ENCODE results near the gene PLCH1.

PLCH1 gene

DNA sequence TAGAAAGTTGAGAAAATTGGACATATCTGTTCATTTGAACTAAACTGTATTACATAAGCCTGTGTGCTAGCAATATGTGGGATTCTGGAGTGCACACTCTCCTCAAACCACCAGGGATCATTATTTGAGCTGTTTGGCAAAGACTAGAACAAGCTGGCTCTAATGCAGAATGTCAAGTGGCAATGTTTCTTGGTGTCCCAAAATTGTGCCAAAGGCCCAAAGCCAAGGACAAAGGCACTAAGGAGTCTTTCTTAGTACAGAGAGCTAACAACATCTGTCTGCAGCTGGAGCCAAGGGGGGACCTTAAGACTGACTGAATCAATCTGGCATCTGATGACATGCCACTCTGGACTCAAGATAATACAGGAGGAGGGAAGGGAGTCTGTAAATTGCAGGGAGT lies 374.7 kb downstream of the PLCH1 start:
- no peak for DNase-seq

DNA sequence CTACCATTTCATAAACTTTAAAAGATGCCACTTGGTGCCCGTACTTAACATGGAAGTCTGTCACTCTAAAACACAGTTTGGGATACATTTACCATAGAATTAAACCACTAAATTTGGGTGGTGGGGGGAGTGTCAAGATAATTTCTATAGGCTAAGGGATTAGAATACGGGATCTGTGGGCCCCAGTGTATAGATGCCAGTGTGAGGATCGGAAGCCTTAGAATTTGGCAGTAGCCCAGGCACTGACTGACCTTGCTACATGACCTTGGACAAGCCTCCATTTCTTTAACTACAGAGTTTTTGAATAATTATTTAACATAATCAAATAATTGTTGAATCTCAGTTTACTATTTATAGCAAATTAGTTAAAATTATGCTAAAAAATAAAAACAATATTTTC lies 375.1 kb downstream of the PLCH1 start:
- DNase-seq = no peak

DNA sequence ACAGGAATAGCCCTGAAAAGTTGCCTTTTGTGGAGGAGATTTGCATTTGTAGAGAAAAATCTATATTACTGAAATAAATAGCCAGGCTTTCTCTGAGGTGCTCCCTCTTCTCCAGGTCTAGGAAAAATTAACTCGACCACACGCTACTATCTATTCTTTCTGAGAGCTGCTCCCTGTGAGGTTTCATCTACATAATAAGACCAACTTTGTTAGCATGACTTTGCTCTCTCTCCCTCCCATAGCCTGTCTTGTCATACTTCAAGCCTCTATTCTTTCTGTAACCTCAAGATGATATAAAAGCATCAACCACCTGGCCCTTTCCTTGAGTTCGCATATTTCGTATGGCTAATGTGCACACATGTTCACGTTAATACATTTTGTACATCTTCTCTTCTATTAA lies 375.6 kb downstream of the PLCH1 start:
- DNase-seq = no peak

DNA sequence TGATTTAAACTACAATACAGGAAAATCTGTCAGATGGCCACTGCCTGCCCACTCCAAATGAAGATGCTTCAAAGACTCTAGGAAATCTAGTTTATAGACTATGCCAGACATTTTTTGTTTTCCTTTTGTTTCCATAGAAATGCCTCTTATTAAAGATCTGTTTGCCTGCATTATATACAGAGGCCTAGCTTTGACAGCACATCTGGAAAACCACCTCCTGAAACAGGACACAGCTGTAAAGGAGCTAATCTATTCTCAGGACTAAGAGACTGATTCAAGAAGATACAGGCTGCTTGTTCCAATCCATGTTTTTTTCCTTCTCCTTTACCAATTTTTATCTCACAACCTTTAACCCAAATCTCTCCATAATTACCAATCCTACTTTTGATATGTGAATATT lies 376.1 kb downstream of the PLCH1 start:
- no peak for DNase-seq

DNA sequence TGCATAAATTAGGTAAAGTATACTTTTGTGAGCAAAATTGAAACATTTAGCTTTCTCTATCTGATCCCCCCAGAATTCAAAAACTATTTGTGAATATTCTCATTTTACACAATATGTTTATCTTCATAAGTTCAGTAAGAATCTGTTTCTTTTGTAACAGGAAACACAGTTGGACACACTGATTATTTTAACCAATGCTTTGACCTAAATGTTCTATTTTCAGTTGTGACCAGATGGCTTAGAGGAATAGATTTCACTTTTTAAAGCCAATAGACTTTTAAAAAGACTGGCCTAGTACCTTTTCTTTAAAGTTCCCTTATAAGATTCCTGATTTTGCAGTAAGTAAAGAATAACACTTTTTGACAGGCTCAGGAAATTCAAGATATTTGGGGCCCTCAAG lies 377.4 kb downstream of the PLCH1 start:
- no peak for DNase-seq

DNA sequence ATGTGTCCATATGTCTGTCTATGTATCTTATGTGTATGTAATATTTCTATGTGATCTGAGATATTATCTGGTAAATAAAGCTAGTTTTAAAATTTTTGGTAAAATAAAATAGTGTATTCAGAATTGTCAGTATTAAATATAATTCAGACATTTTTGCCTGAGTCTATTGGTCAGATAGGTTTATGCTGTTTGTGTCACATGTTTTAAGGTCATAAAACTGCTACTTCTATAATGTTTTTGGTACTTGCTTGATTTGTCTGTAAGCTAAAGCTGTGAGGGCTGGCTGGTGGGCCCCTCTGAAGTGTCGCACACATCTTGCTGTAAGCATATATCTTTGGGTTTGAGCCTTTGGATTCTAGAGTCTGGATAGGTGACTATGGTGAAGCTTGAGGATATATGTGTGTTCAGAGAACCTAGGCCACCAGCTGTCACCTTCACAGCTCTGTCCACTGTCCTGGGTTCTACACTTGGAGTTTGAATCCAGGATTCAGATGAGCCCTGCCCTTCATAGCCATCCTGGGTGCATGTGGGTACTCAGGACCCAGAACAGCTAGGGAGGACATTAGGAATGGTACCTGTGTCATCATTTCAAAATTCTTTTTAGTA lies 379.6 kb downstream of the PLCH1 start:
- DNase-seq = no peak

DNA sequence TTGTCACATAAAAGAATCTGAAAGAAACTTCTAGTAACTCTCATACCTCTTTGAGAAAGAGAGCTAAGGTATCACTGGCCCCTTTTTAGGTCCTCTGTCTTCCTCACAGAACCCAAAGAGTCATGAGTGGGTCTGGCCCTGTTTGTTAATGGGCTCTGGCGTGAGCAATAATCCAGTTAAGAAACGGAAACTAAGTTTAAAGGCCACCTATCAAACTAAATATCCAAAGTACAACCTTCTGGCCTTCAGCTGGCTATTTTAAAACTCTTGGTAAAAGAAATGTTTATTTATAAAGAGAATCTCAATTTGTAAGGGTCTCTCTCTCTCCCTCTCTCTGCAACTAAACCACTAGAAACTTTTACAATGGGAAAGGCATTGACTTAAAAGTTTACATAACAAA lies 380.4 kb downstream of the PLCH1 start:
- DNase-seq = no peak

DNA sequence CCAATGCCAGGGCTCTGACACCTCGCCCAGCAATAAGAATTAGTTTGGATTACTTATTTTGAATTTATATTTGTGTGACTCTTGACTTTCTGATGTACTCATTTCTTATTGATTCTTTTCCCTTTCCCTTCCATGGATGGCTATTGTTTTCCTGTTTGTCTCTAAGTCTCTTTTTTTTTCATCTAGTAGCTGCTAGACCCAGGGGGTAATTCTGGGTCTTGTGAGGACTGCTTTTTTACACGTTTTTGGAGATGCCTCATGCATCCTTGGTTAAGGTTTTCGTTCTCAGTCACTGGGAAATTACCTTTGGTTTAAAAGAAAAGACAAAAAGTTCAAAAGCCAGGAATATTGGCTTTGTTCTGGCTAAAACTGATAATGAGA lies 381.2 kb downstream of the PLCH1 start:
- no peak for DNase-seq

DNA sequence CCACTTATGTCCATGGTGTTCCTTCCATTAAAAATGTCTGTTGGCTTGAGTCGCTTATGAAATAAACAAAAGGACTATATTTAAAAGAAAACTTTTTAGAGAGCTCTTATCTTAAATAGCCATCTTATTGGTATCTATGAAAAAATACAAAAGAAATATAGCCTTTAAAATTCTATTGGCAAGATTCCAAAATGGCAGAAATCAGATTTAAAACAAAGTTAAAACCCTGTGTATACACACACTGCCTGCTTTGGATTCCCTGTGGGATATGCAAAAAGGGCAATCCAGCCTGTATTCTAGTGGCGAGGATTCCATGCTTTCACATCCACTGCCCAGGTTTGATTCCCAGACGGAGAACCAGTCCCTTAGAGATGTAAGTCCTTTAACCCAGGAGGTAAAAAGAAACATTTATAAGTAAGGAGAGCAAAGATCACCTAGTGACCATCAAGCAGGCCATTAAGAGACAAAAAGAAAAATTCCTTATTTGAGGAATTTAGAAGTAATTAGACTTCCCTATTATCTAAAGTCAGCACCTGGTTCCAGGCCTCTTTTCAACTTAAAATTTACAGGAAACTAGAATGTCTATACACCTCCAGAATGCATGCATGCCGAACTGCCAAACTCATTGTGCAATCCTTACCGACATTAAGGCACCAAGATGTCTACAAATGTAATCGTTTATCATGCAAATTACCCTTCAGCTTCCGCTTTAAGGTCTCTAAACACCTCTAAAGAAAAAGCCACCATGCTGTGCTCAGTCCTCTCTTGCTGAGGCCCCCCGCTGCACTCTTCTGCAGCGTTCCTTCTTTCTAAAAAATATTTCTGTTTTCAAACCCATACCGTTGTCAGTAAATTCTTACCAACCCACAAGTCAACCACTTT lies 381.8 kb downstream of the PLCH1 start:
- DNase-seq = no peak

DNA sequence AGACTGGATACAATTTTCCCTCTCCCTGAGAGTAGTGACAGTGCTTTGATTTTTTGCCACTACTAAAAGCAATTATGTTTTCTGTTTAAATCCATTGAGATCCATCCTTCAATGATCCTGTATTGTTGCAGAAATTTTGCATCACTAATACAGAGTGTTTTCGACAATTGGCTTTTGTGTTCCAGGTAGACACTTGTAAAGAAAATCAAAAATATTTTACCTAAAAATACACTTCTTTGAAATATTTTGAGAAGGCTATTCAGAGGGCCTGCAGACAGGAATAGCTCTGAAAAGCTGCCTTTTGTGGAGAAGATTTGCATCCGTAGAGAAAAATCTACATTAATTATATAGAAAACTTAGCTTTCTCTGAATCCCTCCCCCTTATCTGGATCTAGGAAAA lies 384.6 kb downstream of the PLCH1 start:
- no peak for DNase-seq

DNA sequence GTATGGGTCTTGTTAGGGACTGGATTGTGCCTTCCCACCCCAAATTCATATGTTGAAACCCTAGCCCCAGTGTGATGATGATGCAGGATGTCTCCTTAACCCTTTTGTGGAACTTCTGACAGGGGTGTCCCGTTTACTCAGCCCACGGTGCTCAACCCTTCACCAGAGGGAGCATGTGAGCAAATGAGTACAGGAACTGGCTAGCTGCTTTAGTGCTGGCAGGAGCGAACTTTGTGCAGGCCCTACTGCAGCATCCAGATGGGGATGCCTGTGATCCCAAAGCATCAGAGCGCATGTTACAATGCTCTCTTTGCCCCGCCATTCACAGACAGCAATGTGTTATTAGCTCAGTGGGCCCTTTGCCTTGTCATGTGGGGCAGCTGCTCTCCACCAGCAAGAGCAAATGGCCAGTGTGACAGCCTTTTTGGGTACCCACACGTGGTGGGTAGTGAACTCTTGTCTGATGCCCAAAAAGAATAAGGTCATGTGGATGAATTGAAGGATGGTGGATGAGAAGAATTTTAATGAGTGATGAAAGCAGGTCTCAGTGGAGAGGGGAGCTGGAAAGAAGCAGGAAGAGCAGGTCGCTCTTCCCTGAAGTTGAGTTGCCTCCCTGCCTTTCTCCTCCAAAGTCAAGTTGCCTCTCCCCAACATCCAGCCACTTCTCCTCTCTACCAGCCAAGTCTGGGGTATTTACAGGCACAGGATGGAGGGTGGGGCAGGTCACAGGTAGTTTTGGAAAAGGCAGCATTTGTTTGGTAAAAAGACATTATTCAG lies 388.1 kb downstream of the PLCH1 start:
- no peak for DNase-seq

DNA sequence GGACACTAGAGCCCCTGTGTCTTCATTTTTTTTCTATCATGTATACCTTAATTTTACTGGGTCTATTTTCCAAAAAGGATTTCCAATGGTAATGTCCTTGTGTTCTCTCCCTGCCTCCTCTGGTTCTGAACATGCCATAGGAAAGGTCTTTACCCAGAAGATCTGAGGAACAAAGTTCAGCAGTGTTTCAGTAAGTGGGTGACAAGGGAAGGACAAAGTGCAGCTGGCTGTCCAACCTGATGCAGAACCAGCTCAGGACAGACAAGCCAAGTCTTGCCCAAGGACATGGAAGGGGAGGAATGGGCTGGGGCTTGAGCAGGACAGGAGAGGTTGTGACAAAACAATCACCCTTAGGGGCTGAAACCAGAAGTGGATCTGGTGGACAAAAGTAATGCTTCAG lies 390.2 kb downstream of the PLCH1 start:
- DNase-seq = no peak

DNA sequence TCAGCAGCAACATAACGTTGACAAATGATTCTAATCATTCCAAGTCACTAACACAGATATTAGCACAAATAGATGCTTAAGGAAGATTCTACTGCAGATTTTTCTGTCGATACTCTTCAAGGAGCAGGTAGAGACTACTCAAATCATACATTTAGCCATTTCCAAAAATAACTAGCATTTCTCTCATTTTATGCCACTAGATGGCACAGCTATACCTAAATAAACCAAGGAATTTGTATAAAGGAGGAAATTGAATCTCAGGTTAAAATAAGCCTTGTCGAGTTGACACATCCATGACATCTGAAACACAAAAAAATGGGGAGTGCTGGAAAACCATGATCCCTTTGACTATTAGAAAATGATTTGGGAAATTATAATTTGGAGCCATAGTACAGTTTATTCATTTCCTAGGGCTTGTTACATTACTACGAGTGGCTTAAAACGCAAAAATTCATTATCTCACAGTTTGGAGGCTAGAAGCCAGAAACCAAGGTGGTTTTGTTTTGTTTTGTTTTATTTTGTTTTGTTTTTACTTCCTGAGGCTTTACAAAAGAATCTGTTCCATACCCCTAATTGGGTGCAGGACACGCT lies 391.9 kb downstream of the PLCH1 start:
- DNase-seq = no peak

DNA sequence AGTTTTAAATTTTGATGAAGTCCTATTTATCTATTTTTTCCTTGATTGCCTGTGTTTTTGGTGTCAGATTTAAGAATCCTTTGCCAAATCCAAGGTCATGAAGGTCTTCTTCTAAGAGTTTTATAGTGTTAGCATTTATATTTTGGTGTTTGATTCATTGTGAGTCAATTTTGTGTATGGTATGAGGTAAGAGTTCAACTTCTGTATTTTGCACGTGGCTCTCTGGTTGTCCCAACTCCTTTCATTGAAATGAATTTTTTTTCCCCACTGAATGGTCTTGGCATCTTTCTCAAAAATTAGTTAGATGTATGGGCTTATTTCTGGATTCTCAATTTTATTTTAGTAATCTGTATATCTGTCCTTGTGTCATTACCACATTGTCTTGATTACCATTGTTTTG lies 394.3 kb downstream of the PLCH1 start:
- no peak for DNase-seq

DNA sequence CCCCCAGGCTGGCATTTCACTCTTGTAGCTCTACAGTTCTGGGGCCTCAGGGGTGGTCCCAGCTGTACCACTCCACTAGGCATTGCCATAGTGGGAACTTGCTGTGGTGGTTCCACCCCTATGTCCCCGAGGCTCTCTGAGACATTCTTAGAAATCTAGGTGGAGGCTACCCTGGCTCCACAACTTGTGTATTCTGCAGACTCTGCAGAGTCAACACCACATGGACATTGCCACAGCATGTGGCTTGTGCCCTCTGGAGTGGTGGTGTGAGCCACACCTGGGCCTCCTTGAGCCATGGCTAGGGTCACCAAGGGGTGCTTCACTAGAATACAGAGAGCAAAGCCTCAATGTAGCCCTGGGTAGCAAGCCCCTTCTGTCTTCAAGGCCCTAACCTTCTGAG lies 397.0 kb downstream of the PLCH1 start:
- no peak for DNase-seq

DNA sequence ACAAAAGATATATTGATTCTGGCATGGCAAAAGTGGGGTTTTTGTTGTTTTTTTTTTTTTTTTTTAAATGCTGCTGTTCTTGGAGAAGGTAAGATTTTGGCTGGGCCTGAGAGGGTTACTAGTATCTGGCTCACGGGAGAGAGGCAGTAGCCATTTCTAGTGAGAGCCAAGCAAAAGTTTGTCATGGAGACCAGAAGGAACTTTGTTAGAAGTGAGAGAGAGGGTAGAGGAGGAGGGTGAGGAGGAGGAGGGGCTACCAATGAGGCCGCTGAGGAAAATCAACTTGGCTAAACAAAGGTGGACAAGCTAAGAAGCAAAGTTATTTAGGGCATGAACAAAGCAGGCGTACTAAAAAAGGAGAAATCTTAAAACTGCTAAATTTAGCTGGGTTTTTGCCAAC lies 402.5 kb downstream of the PLCH1 start:
- DNase-seq = no peak

DNA sequence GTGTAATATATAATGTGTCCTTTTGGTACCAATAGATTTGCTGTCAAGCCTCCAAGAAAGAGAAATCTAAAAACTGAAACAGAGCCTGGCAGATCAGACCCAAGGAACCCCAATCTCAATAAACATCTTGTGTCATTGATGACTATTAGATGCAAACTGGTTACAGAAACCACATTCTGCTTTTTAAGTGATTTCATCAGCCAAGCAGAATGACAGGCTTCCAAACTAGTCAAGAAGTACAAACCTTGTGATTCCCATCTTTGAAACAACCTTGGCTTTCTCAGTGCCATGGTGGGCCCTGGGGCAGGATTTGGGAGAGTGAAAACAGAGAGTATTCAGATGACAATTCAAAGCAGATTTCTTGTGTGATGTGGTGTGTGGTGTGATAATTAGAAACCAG lies 405.8 kb downstream of the PLCH1 start:
- no peak for DNase-seq

DNA sequence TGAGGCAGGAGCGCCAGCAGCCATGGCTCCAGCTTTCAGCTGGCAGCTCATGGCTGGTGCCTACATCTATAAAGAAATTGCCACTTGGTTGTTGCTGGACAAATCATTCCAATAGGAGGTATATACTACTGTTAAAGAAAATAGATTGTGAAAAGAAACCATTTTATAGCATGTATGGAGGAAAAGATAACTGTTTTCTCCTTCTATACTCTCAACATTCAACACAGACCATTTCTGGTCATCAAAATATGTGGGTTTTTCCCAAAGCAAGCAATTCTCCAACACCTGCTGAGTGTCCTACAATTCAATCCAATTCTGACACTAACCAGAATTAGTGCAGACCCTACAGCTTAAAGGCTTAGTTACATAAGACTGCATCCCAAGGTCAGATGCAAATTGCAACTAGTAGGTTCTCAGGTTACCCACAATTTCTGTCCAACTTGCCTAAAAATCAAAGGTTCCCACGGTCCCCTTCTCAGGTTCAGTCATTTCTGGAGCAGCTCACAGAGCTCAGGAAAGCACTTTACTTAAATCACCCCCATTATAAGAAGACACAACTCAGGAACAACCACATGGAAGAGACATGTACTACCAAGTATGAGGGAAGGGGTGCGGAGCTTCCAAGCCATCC lies 409.0 kb downstream of the PLCH1 start:
- no peak for DNase-seq

DNA sequence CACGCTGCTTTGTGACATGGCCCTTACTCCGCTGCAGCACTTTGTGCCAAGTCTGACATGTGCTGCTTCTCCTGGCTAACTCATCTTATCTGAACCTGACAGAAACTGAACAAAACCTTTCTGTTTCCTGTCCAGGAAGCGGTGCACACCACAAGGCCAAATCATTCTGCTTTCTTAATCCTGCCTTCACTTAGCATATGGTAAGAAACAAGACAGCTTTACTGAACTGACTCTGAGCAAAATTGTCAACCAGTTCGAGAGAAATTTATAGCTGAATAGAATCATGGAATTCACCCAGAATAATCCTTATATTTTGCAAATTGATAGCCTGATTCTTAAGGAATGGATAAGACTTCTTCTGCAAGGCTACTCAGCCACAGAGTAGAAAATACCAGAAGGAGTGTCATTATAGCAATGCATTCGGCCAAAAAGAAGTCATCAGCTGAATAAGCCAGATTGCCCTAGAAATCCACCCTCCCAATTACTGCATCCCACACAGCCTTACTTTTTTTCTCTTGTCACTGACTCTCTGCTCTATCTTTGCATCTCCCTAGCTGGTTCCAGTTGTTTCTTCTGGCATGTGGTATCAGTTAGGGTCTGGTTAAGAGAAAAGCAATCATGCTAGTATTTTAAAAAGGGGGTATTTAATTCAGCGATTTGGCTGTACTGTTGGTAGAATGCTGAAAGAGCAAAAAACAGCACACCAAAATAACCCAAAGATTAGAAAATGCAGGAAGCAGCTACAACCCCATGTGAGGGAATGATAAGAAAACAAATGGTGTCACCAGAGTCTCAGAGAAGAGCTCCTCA lies 409.8 kb downstream of the PLCH1 start:
- no peak for DNase-seq

DNA sequence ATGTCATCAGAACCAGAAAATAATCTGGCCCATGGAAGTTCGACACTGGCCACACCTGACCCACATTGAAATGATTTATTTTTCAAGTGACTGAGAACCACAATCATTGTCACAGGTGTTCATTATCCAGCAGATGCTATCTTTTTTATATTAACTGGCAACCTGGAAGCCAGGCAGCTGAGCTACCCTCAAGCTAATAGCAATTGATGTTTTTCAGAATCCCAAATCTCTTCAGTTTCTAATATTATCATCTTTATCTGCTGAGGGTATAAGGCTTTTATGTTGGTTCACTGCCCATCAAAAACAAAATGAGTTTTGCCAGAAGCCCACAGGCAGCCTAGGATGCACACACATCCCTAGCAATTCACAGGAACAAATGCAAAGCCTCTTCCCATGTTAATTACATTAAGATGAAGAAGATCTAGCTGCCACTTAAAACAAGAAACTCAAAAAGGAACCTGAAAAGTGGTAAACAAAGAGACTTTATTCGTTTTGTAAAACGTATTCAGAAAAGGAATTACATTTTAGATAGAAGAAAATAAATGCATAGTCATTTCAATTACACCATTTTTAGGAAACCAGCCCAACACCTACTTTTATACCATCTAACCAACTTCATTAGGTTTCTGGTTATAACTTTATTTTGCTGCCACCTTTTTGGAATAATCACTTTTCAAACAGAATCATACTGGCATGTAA lies 410.5 kb downstream of the PLCH1 start:
- DNase-seq = no peak

DNA sequence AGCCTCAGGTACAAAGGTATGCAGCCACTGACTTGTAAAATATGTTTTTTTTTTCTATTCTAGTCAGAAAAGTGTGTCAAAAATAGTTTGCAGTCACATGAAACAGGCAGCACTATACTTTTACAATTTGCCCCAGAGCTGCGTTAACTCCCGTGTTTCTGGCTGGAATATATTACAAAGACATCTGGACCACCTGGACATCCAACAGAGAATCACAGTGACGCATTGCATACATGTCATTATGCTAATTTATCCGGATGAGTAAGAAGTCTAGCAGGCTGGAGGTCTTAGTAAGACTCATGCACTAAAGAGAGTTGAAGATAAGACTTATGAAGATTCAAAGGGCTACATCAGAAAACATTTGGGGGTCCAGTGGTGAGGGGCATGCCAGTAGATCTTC lies 412.2 kb downstream of the PLCH1 start:
- no peak for DNase-seq

DNA sequence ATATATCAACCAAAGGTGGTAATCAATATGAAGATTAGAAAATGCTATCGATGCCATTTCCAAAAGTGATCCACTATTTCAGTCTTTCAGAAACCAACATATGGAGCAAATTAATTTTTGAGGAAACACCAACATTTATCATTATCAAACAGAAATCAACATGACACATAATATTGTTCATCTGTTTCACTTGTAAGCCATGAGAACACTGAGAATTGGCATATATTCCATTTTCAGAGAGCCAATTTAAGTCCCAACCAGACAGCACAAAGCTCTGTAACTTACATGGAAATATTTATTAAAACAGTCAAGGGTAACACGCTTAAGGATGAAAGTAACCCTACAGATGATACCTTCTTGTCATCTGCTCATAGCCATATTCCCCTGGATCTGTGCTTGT lies 413.8 kb downstream of the PLCH1 start:
- no peak for DNase-seq
